Measurements from ENCODE around the gene SMCO2. TPM values are rescaled to one million over a fixed set of nuclear protein-coding genes. Genes with fewer than 3 reads are reported as not detected.

Gene SMCO2
- total and polyA plus RNA-seq, 10 of the 15 experiments (the other 5 are each of a cell fraction or from before 2014, with no cell fraction given): 0.11 to 2.3 (median 0.67) TPM

DNA sequence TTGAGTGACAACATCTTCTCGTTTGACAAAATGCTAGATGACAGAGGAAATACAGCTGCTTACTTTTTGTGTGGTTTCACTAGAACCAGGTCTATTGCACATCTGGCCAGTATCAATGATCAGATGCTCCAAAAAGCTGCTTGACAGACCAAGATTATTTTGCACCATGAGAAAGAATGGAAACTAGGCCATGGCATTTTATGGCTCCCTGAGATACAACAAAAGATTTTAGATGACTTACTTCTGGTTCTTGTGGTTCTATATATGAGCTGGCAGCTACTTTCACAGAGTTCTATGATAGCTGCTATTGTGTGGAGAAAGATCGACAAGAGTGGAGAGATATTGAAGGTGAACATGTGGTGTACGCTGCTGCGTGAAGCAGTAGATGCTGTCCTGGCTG is 51.6 kb downstream of the SMCO2 start (continued):
- TF ChIP-seq ETV6 (conservative IDR thresholded peaks at IDR 0.05 in 1 of 2, IDR thresholded peaks at IDR 0.05 in 1 of 2; ENCODE audit: borderline replicate concordance in 1 of 2, low read depth in 1 of 2) (peak in 1 of 2 experiments; percentile 89; a peak in 2 of 4 replicates), NFXL1 (IDR thresholded peaks at IDR 0.05; ENCODE audit: borderline replicate concordance) (no peak), KDM1A (IDR thresholded peaks at IDR 0.05; ENCODE audit: borderline replicate concordance) (no peak), RAD21 (IDR thresholded peaks at IDR 0.05; ENCODE audit: insufficient read depth, low read depth, low read length) (0 out of 2 replicates have a peak, but pooled peaks have one; percentile 1), ZSCAN29 (IDR thresholded peaks at IDR 0.05) (no peak), JUNB (IDR thresholded peaks at IDR 0.05) (peak; percentile 86), RUNX3 (IDR thresholded peaks at IDR 0.05; ENCODE audit: low read length) (peak; percentile 95), IRF4 (IDR thresholded peaks at IDR 0.05; ENCODE audit: low read depth, low read length) (peak; percentile 71; the same call in 1 of the 2 replicates), CHD4 (IDR thresholded peaks at IDR 0.05) (no peak), CBFB (IDR thresholded peaks at IDR 0.05; ENCODE audit: low read depth) (peak; percentile 76; the same call in 1 of the 2 replicates), YY1 (IDR thresholded peaks at IDR 0.05; ENCODE audit: low read depth, low read length) (no peak), BHLHE40 (IDR thresholded peaks at IDR 0.05; ENCODE audit: borderline replicate concordance in 1 of 2, low read depth in 2 of 2, low read length in 1 of 2) (no peak), MEF2A (IDR thresholded peaks at IDR 0.05; ENCODE audit: insufficient read depth, low read depth, low read length) (peak; percentile 26; the same call in 1 of the 2 replicates), FOXM1 (IDR thresholded peaks at IDR 0.05; ENCODE audit: low read depth, low read length) (no peak), CEBPB (IDR thresholded peaks at IDR 0.05; ENCODE audit: borderline replicate concordance in 1 of 2, low read depth in 2 of 2, low read length in 2 of 2) (peak in 1 of 2 experiments; percentile 25; a peak in 1 of 4 replicates), MYC (IDR thresholded peaks at IDR 0.05; ENCODE audit: insufficient read depth, insufficient read length, insufficient replicate concordance, low read length, severe bottlenecking) (no peak)
- TF ChIP-seq, protein P1, sequence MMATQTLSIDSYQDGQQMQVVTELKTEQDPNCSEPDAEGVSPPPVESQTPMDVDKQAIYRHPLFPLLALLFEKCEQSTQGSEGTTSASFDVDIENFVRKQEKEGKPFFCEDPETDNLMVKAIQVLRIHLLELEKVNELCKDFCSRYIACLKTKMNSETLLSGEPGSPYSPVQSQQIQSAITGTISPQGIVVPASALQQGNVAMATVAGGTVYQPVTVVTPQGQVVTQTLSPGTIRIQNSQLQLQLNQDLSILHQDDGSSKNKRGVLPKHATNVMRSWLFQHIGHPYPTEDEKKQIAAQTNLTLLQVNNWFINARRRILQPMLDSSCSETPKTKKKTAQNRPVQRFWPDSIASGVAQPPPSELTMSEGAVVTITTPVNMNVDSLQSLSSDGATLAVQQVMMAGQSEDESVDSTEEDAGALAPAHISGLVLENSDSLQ (IDR thresholded peaks at IDR 0.05): peak; percentile 43; the same call in 1 of the 2 replicates
- TF ChIP-seq, protein P2, sequence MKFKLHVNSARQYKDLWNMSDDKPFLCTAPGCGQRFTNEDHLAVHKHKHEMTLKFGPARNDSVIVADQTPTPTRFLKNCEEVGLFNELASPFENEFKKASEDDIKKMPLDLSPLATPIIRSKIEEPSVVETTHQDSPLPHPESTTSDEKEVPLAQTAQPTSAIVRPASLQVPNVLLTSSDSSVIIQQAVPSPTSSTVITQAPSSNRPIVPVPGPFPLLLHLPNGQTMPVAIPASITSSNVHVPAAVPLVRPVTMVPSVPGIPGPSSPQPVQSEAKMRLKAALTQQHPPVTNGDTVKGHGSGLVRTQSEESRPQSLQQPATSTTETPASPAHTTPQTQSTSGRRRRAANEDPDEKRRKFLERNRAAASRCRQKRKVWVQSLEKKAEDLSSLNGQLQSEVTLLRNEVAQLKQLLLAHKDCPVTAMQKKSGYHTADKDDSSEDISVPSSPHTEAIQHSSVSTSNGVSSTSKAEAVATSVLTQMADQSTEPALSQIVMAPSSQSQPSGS (IDR thresholded peaks at IDR 0.05; ENCODE audit: low read length): peak; percentile 41; the same call in 1 of the 2 replicates

All from GM12878 (cell line).